ENCODE measurements around the gene DMD. TPM values are rescaled to one million over a fixed set of nuclear protein-coding genes. Genes with fewer than 3 reads are reported as not detected.

Gene DMD
- 5.1 and 7.7 TPM in 2 replicates for total RNA-seq

GRCh38 chrX:33211356-33212260 lies at the start of gene DMD:
DMD (minus strand) TSS chrX:33211549; CDS start chrX:33211312, 237 bp downstream.

GRCh38 chrX:31071725-31072124 lies 2139.6 kb downstream of the DMD start, which contains the start of gene FTHL17:
FTHL17 (minus strand) TSS chrX:31072041; CDS start chrX:31071953, 88 bp downstream.

